DND-41 (cell line): Measurements from ENCODE around the gene STAB2.

Experiments used
- CTCF ChIP-seq: IDR thresholded peaks from 2 replicates; pipeline ENCODE4 v1.5.1; 2012; ENCODE audit warnings: borderline replicate concordance, low read length, moderate library complexity, mild to moderate bottlenecking; ENCODE audit not compliant: poor library complexity, severe bottlenecking; ENCODE audit errors: extremely low read depth
- EZH2 ChIP-seq: IDR thresholded peaks from 3 replicates; pipeline ENCODE4 v1.6.1; 2012; ENCODE audit warnings: borderline replicate concordance, low read depth, mild to moderate bottlenecking, moderate library complexity, low read length, inconsistent platforms; ENCODE audit not compliant: severe bottlenecking

- TF ChIP-seq CTCF, result no peak
- TF ChIP-seq EZH2, result no peak
Measured at GRCh38 chr12:103566398-103566797, 20.7 kb upstream of the STAB2 start.
